ES-I3 (cell line): ENCODE results near the gene CERS6.

ENCODE experiments used
- H3K36me3 ChIP-seq: 2 replicates; pipeline ENCODE4 v1.6.1; 2013; ENCODE audit warnings: mild to moderate bottlenecking, low read length, control low read depth, moderate library complexity; ENCODE audit not compliant: insufficient read depth
- H3K4me1 ChIP-seq: 2 replicates; pipeline ENCODE4 v1.6.1; 2013; ENCODE audit warnings: mild to moderate bottlenecking, control low read depth, low read length; ENCODE audit not compliant: insufficient read depth
- H3K9ac ChIP-seq: 2 replicates; pipeline ENCODE4 v1.6.1; 2013; ENCODE audit warnings: low read depth, mild to moderate bottlenecking, low read length, moderate library complexity
- H3K9me3 ChIP-seq: 2 replicates; pipeline ENCODE4 v1.6.1; 2013; ENCODE audit warnings: mild to moderate bottlenecking, low read length, moderate library complexity; ENCODE audit not compliant: control insufficient read depth, insufficient read depth

Gene CERS6

GRCh38 chr2:168454737-168455644 lies 1.1 kb upstream of the CERS6 start:
- peaks cover 8% of the 10 kb centered on the region; the same call in 1 of the 2 replicates for H3K4me1 ChIP-seq

DNA sequence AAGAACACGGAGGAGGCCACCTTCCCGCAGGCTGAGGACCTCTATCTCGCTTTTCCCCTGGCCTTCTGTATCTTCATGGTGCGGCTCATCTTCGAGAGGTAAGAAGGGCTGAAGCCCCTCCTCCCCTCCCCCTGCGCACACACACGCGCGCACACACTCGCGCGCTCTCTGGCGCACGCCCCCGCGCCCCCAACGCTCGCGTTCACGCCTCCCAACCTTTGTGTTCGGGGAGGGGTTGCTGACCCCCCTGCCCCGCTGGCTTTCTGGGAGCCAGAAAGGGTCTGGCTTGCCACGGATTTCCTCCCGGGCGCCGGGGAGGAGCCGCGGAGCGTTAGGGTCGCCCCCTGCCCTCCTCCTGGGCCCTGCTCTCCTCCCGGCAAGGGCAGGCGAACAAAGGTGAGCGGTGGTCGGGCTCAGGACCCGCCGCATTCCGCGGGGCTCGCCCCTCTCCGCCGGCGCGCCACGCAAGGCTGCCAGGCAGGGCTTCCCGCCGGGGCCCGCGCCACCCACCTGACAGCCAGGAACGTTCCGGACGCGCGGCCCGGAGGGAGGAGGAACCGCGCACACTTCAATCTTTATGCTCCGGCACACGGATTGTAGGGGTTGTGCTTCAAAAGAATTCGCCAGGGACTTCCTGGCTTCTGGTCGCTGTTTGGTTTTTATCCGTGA lies 583 bp downstream of the CERS6 start:
- Histone ChIP-seq H3K9ac (peak overlapping the region; percentile 96), H3K9me3 (no peaks in the 10 kb centered on the region), H3K36me3 (no peaks in the 10 kb centered on the region), H3K4me1 (peaks cover 8% of the 10 kb centered on the region; the same call in 1 of the 2 replicates)

More at GRCh38 chr2:168454737-168455644, 1.1 kb upstream of the CERS6 start:
- H3K9me3 ChIP-seq = no peaks in the 10 kb centered on the region
- peak overlapping the region; percentile 96 for H3K9ac ChIP-seq
- H3K36me3 ChIP-seq = no peaks in the 10 kb centered on the region

DNA sequence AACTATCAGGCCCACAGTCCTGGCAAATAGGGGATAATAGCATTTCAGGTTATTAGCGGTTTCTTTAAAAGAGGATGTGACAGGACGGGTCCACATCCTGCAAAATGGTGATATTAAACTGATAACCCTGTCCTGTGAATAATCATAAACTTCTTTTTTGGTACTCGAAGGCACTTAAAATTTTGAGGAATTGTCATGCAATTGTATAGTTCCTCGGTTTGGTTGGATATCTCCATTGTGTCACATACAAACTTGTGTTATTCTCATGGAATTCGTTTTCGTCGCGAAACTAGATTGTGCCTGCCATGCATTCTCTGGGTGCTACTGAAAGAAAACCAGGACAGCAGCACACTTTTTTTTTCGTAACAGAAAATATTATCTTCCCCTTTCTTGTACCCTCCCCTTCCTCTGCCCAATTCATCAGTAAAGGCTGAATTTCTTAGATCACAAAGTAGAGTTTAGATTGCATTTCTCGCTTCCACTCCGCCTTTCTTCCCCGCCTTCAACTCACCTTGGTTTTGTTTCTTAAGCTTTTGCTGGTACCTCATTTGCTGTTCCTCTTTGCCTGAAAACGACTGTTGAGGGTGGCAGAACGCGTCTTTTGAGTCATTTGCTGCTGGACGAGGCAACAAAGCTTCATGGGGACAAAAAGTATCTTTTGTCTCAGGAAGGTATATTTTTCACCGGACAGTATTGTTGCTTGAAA lies 1.3 kb downstream of the CERS6 start:
- no peaks in the 10 kb centered on the region for H3K9me3 ChIP-seq
- H3K36me3 ChIP-seq = no peaks in the 10 kb centered on the region
- H3K9ac ChIP-seq = peak overlapping the region; percentile 96
- H3K4me1 ChIP-seq = peaks cover 8% of the 10 kb centered on the region; the same call in 1 of the 2 replicates

DNA sequence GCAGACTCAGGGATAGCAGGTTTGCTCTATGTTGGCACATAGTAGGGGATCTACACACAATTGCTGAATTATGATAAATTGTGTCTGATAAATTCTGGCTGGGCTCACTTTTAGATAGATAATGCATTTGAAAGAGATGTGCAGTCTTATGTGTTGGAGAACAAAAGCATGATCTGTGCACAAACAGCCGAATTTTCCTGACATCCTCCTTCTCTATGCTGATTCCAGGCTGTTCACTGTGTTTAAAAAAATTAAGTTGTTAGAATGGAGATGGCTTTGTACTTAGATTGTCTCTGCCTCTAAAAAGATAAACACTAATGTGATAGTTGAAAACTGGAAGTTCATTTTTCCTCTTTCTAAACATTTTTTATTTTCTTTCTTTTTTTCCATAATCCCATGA lies 2.1 kb downstream of the CERS6 start:
- no peaks in the 10 kb centered on the region for H3K9me3 ChIP-seq
- no peaks in the 10 kb centered on the region for H3K36me3 ChIP-seq
- peaks cover 8% of the 10 kb centered on the region; the same call in 1 of the 2 replicates for H3K4me1 ChIP-seq
- H3K9ac ChIP-seq = no peak overlapping the region

DNA sequence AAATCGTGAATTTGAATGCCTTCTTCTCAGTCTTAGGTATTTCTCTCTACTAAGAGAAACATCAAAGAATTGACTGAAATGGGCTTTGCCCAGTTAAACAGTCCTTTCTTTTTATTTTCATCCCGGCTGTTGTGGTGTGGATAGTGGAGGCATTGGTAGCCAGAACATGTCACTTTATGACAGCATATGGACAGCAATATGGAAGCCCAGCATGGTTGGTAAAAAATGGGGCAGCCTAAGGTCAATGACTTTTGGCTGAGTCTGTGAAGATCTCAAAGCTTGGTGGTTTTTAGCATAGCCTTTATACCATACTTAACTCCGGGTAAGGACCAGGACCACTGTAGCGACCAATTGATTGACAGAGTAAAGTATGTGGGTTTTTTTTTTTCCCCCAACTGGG lies 3.2 kb downstream of the CERS6 start:
- no peaks in the 10 kb centered on the region for H3K9me3 ChIP-seq
- no peak overlapping the region for H3K9ac ChIP-seq
- peaks cover 8% of the 10 kb centered on the region; the same call in 1 of the 2 replicates for H3K4me1 ChIP-seq
- H3K36me3 ChIP-seq = no peaks in the 10 kb centered on the region

- no peak overlapping the region for H3K9ac ChIP-seq
- H3K4me1 ChIP-seq = peaks cover 8% of the 10 kb centered on the region; the same call in 1 of the 2 replicates
- no peaks in the 10 kb centered on the region for H3K9me3 ChIP-seq
- H3K36me3 ChIP-seq = no peaks in the 10 kb centered on the region
These were observed 4.5 kb downstream of the CERS6 start for GRCh38 chr2:168460571-168460970.

DNA sequence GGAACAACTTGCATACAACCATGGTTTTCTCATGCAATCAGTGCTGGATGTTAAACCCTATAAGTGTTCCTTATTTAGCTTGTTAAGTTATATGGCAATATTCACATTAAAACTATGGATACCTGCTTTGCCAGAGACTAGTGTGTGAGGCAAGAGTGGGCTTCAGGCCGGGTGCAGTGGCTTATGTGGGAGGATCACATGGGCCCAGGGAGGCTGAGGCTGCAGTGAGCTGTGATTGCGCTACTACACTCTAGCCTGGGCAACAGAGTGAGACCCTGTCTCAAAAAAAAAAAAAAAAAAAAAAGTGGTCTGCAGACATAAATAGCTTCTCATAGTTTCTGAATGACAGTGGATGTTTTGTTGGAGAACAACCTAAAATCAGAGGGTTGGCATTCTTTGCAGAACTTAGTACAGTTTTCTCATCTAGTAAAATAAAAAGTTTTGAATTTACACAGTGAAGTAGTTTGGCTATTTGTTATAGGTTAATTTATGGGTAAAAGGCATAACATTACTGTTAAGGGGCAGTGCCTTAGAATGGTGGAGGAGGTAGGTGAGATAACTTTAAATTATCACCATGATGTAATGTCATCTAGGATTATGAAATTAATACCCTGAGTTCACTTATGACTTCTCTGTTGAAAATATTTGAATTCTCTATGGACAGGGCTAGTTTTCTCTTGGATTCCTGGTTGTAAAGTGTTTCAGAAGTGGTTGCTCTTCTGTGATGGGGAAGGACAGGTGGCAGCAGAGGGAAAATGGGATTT lies 5.3 kb downstream of the CERS6 start:
- Histone ChIP-seq H3K4me1 (peaks cover 14% of the 10 kb centered on the region), H3K9ac (no peak overlapping the region), H3K36me3 (no peaks in the 10 kb centered on the region), H3K9me3 (no peaks in the 10 kb centered on the region)

DNA sequence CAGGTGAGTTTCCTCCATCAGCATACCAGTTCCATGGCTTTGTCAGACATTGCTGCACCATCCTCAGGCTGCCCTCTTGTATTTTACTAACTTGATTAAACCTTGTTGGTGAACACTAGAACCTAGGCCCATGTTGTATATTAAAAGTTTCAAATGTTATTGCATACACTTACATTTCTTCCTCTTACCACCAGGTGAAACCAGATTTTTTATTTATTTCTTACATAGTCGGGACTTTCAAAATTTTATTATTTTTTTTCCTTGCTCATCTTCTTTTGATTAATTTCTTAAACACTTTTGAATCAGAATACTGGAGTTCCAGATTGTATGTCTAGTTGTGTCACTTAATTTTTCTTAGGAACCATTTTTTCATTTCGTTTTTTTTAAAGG lies 5.9 kb downstream of the CERS6 start:
- H3K9ac ChIP-seq = no peak overlapping the region
- H3K36me3 ChIP-seq = no peaks in the 10 kb centered on the region
- peaks cover 19% of the 10 kb centered on the region for H3K4me1 ChIP-seq
- H3K9me3 ChIP-seq = no peaks in the 10 kb centered on the region

GRCh38 chr2:168462543-168463045 lies 6.5 kb downstream of the CERS6 start:
- no peaks in the 10 kb centered on the region for H3K9me3 ChIP-seq
- no peak overlapping the region for H3K9ac ChIP-seq
- no peaks in the 10 kb centered on the region for H3K36me3 ChIP-seq
- peaks cover 21% of the 10 kb centered on the region for H3K4me1 ChIP-seq

- Histone ChIP-seq H3K36me3 (no peaks in the 10 kb centered on the region), H3K4me1 (peaks cover 24% of the 10 kb centered on the region), H3K9ac (no peak overlapping the region), H3K9me3 (no peaks in the 10 kb centered on the region)
These were observed 9.5 kb downstream of the CERS6 start for GRCh38 chr2:168465594-168465993.

DNA sequence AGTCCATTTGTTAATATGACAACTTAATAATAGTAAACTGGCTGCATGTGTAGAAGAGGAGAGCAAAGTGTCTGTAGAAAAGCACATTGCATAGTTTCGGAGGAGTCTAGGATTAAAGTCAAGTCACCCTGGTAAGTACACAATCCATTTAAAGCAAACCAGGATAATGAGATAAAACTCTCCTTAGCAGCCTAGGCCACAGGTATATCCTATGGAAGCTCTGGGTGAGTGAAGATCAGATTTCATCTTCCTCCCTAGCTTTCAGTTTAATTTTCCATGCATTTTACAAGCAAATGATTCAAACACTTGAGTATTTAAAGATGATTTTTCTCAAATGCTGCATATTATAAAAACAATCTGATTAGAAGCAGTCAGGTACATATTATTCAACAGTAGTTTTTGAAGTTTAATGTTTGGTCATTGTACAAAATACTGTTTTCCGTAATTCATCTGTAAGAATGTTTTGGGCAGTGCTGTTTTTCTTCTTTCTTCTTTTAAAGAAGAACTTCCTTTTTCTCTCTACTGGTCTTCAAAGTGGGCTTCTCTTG lies 10.2 kb downstream of the CERS6 start:
- no peaks in the 10 kb centered on the region for H3K36me3 ChIP-seq
- peaks cover 27% of the 10 kb centered on the region for H3K4me1 ChIP-seq
- H3K9ac ChIP-seq = no peak overlapping the region
- no peaks in the 10 kb centered on the region for H3K9me3 ChIP-seq

DNA sequence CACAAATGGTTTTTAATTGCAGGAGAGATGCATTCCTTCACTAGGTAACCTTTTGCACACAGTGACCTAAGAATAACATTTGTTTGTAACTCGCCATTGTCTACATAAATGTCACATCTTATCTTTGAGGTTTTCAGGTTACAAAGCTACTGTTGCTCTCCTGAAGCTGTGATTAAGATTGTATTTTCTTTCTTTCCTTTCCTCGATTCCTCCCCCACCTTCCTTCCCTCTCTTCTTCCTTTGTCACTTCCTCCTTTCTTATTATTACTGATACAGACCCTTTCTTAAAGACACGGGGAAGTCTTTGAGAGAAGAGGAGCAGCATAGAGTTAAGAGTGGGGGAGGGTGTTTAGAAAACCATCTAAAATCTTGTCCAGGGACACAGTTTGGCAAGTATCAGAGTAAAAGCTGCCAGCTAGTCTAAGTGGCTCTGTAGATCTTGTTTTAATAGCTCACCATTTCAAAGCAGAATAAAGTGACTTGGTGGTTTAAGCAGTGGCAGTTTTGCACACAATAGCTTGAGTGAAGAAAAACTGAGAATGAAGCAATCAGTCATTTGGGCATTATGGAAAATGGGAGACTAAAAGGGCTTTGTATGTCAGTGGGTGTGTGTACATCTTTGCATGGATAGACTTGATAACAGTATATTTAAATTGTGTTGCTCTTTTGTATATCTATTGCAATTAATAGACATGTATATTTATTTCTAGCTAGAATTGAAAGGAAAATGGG lies 10.9 kb downstream of the CERS6 start:
- Histone ChIP-seq H3K9ac (no peak overlapping the region), H3K9me3 (no peaks in the 10 kb centered on the region), H3K36me3 (no peaks in the 10 kb centered on the region), H3K4me1 (peaks cover 27% of the 10 kb centered on the region)

GRCh38 chr2:168467729-168468128 lies 11.7 kb downstream of the CERS6 start:
- peaks cover 27% of the 10 kb centered on the region for H3K4me1 ChIP-seq
- H3K36me3 ChIP-seq = no peaks in the 10 kb centered on the region
- H3K9me3 ChIP-seq = no peaks in the 10 kb centered on the region
- H3K9ac ChIP-seq = no peak overlapping the region
